ENCODE results near the gene PPA2.
"Not testable (repeated sequence)": the region's sequence is repeated elsewhere in the genome, so short reads cannot be mapped to it uniquely, and the experiment has no call there.

The PPA2 gene

GRCh38 chr4:105471566-105472176 is 2.2 kb downstream of the PPA2 start:
- Mint-ChIP-seq H3K4me3 (peak overlapping the region; percentile 93 to 95), H3K27ac (peak overlapping the region; percentile 6 to 15), H3K36me3 (ENCODE audit: insufficient read depth) (peaks cover 29% of the 10 kb centered on the region), H3K4me1 (ENCODE audit: low read depth in 2 of 2) (peaks cover 42 to 44% of the 10 kb centered on the region in 2 donors), H3K27me3 (no peaks in the 10 kb centered on the region), H3K9me3 (no peaks in the 10 kb centered on the region)
- ATAC-seq (replicated peaks) (peak; percentile 24), DNase-seq (peak; percentile 64 to 71 (median 66))

- peaks cover 30% of the 10 kb centered on the region for H3K36me3 Mint-ChIP-seq (ENCODE audit: insufficient read depth)
- H3K27me3 Mint-ChIP-seq: no peaks in the 10 kb centered on the region
- H3K9me3 Mint-ChIP-seq: no peaks in the 10 kb centered on the region
- DNase-seq (no peak), ATAC-seq (replicated peaks) (no peak)
- H3K4me1 Mint-ChIP-seq (ENCODE audit: low read depth in 2 of 2): peaks cover 44 to 51% of the 10 kb centered on the region in 2 donors
- H3K4me3 Mint-ChIP-seq: no peak overlapping the region
- peak overlapping the region; percentile 6 to 15 for H3K27ac Mint-ChIP-seq
Measured at GRCh38 chr4:105470766-105471165, 3.1 kb downstream of the PPA2 start.

GRCh38 chr4:105469736-105470135 is 4.1 kb downstream of the PPA2 start:
- Mint-ChIP-seq H3K36me3 (ENCODE audit: insufficient read depth) (peaks cover 27% of the 10 kb centered on the region), H3K4me3 (no peak overlapping the region), H3K27me3 (no peaks in the 10 kb centered on the region), H3K27ac (no peak overlapping the region), H3K9me3 (no peaks in the 10 kb centered on the region), H3K4me1 (ENCODE audit: low read depth in 2 of 2) (peaks cover 45 to 53% of the 10 kb centered on the region in 2 donors)
- ATAC-seq (replicated peaks) (no peak), DNase-seq (no peak)

GRCh38 chr4:105466580-105466979 is 7.3 kb downstream of the PPA2 start:
- DNase-seq (no peak), ATAC-seq (replicated peaks) (no peak)
- H3K27me3 Mint-ChIP-seq: no peaks in the 10 kb centered on the region
- peaks cover 0 to 3% of the 10 kb centered on the region in 2 donors for H3K9me3 Mint-ChIP-seq
- peaks cover 36 to 57% of the 10 kb centered on the region in 2 donors for H3K4me1 Mint-ChIP-seq (ENCODE audit: low read depth in 2 of 2)
- no peak overlapping the region for H3K4me3 Mint-ChIP-seq
- H3K27ac Mint-ChIP-seq: no peak overlapping the region
- H3K36me3 Mint-ChIP-seq (ENCODE audit: insufficient read depth): peaks cover 5% of the 10 kb centered on the region

- not testable (repeated sequence) for ATAC-seq (replicated peaks); H3K4me3 Mint-ChIP-seq; H3K27me3 Mint-ChIP-seq; H3K9me3 Mint-ChIP-seq; H3K36me3 Mint-ChIP-seq (ENCODE audit: insufficient read depth); DNase-seq
- peak overlapping the region in 1 of 2 donors; percentile 52 for H3K27ac Mint-ChIP-seq
- H3K4me1 Mint-ChIP-seq (ENCODE audit: low read depth in 2 of 2): peaks cover 30 to 50% of the 10 kb centered on the region in 2 donors
Measured at GRCh38 chr4:105464563-105464962, 9.3 kb downstream of the PPA2 start.

GRCh38 chr4:105462576-105462975 is 11.3 kb downstream of the PPA2 start:
- Mint-ChIP-seq H3K36me3 (ENCODE audit: insufficient read depth) (peaks cover 5% of the 10 kb centered on the region), H3K4me3 (no peak overlapping the region), H3K27ac (no peak overlapping the region), H3K9me3 (peaks cover 0 to 3% of the 10 kb centered on the region in 2 donors), H3K4me1 (ENCODE audit: low read depth in 2 of 2) (peaks cover 21 to 44% of the 10 kb centered on the region in 2 donors), H3K27me3 (no peaks in the 10 kb centered on the region)
- ATAC-seq (replicated peaks): no peak
- no peak for DNase-seq

GRCh38 chr4:105461621-105462382 is 12.1 kb downstream of the PPA2 start:
- Mint-ChIP-seq H3K27me3 (no peaks in the 10 kb centered on the region), H3K36me3 (ENCODE audit: insufficient read depth) (peaks cover 2% of the 10 kb centered on the region), H3K27ac (no peak overlapping the region), H3K9me3 (peaks cover 0 to 3% of the 10 kb centered on the region in 2 donors), H3K4me1 (ENCODE audit: low read depth in 2 of 2) (peaks cover 14 to 37% of the 10 kb centered on the region in 2 donors), H3K4me3 (no peak overlapping the region)
- no peak for ATAC-seq (replicated peaks)
- no peak for DNase-seq

- H3K36me3 Mint-ChIP-seq (ENCODE audit: insufficient read depth): peaks cover 4% of the 10 kb centered on the region
- peaks cover 11 to 41% of the 10 kb centered on the region in 2 donors for H3K4me1 Mint-ChIP-seq (ENCODE audit: low read depth in 2 of 2)
- H3K9me3 Mint-ChIP-seq: peaks cover 0 to 3% of the 10 kb centered on the region in 2 donors
- H3K27me3 Mint-ChIP-seq: no peaks in the 10 kb centered on the region
- DNase-seq (no peak), ATAC-seq (replicated peaks) (no peak)
- no peak overlapping the region for H3K27ac Mint-ChIP-seq
- no peak overlapping the region for H3K4me3 Mint-ChIP-seq
Measured at GRCh38 chr4:105461221-105461620, 12.6 kb downstream of the PPA2 start.

GRCh38 chr4:105460306-105460705 is 13.6 kb downstream of the PPA2 start:
- H3K27ac Mint-ChIP-seq: no peak overlapping the region
- no peaks in the 10 kb centered on the region for H3K27me3 Mint-ChIP-seq
- no peak for ATAC-seq (replicated peaks)
- H3K4me3 Mint-ChIP-seq: no peak overlapping the region
- peaks cover 0 to 3% of the 10 kb centered on the region in 2 donors for H3K9me3 Mint-ChIP-seq
- H3K36me3 Mint-ChIP-seq (ENCODE audit: insufficient read depth): peaks cover 6% of the 10 kb centered on the region
- no peak for DNase-seq
- peaks cover 9 to 36% of the 10 kb centered on the region in 2 donors for H3K4me1 Mint-ChIP-seq (ENCODE audit: low read depth in 2 of 2)

GRCh38 chr4:105458541-105458940 is 15.3 kb downstream of the PPA2 start:
- H3K4me3 Mint-ChIP-seq; DNase-seq; H3K9me3 Mint-ChIP-seq; H3K27me3 Mint-ChIP-seq; H3K36me3 Mint-ChIP-seq (ENCODE audit: insufficient read depth); ATAC-seq (replicated peaks): not testable (repeated sequence)
- Mint-ChIP-seq H3K27ac (peak overlapping the region in 1 of 2 donors; percentile 56), H3K4me1 (ENCODE audit: low read depth in 2 of 2) (peaks cover 7 to 43% of the 10 kb centered on the region in 2 donors)

- Mint-ChIP-seq H3K4me3 (no peak overlapping the region), H3K4me1 (ENCODE audit: low read depth in 2 of 2) (peaks cover 5 to 42% of the 10 kb centered on the region in 2 donors), H3K27me3 (no peaks in the 10 kb centered on the region), H3K27ac (peak overlapping the region in 1 of 2 donors; percentile 56), H3K9me3 (peaks cover 0 to 3% of the 10 kb centered on the region in 2 donors), H3K36me3 (ENCODE audit: insufficient read depth) (peaks cover 6% of the 10 kb centered on the region)
- ATAC-seq (replicated peaks): no peak
- DNase-seq: no peak
Measured at GRCh38 chr4:105458001-105458400, 15.9 kb downstream of the PPA2 start.

GRCh38 chr4:105455998-105456397 is 17.9 kb downstream of the PPA2 start:
- H3K9me3 Mint-ChIP-seq: no peaks in the 10 kb centered on the region
- H3K27me3 Mint-ChIP-seq: no peaks in the 10 kb centered on the region
- no peak for ATAC-seq (replicated peaks)
- peaks cover 11% of the 10 kb centered on the region for H3K36me3 Mint-ChIP-seq (ENCODE audit: insufficient read depth)
- no peak for DNase-seq
- H3K27ac Mint-ChIP-seq: no peak overlapping the region
- peaks cover 5 to 35% of the 10 kb centered on the region in 2 donors for H3K4me1 Mint-ChIP-seq (ENCODE audit: low read depth in 2 of 2)
- H3K4me3 Mint-ChIP-seq: no peak overlapping the region

- H3K4me1 Mint-ChIP-seq (ENCODE audit: low read depth in 2 of 2): peaks cover 3 to 39% of the 10 kb centered on the region in 2 donors
- no peak overlapping the region for H3K4me3 Mint-ChIP-seq
- H3K9me3 Mint-ChIP-seq: no peaks in the 10 kb centered on the region
- no peaks in the 10 kb centered on the region for H3K27me3 Mint-ChIP-seq
- DNase-seq (no peak), ATAC-seq (replicated peaks) (no peak)
- H3K36me3 Mint-ChIP-seq (ENCODE audit: insufficient read depth): peaks cover 14% of the 10 kb centered on the region
- no peak overlapping the region for H3K27ac Mint-ChIP-seq
Measured at GRCh38 chr4:105455182-105455581, 18.7 kb downstream of the PPA2 start.
